Panc1 (cell line): ENCODE measurements around the gene UFSP2. TPM values are rescaled to one million over a fixed set of nuclear protein-coding genes. Genes with fewer than 3 reads are reported as not detected.

ENCODE experiments used
- ATAC-seq: fragments of 200-7000 bp; cut with Tn5 transposase; 2 replicates; pipeline ENCODE4 v1.9.1; 2020; ENCODE audit warnings: mild to moderate bottlenecking, moderate library complexity
- BruUV-seq: library from RNA; stranded (reverse); fragments of 400-500 nt; replicated peaks from 2 replicates; lab custom pipeline; 2021; lab: Mats Ljungman, UMichigan
- CTCF ChIA-PET: fragments of 300-600 bp; sonication (Branson Sonifier 250); formaldehyde crosslinking; loops from one replicate; lab custom pipeline; 2022; ENCODE audit warnings: antibody characterized with exemption; lab: Charles Lee
- POLR2A ChIA-PET: fragments of 300-600 bp; sonication (Branson Sonifier 250); formaldehyde crosslinking; loops from one replicate; lab custom pipeline; 2022; ENCODE audit warnings: antibody characterized with exemption; lab: Charles Lee
- DNase-seq: peaks from one replicate; pipeline ENCODE4 v3.0.0-alpha.2; 2010; ENCODE audit warnings: low read depth, low spot score
- H3K27ac ChIP-seq: 2 replicates; pipeline ENCODE4 v1.5.1; 2011; ENCODE audit warnings: mild to moderate bottlenecking, low read length, inconsistent platforms
- H3K27me3 ChIP-seq: fragments of 200-500 bp; sonication (Bioruptor generic); 2 replicates; pipeline ENCODE4 v1.6.0; 2014; ENCODE audit warnings: low read length, inconsistent platforms; ENCODE audit not compliant: control insufficient read depth, insufficient read depth
- H3K36me3 ChIP-seq: fragments of 200-500 bp; sonication (Bioruptor generic); 2 replicates; pipeline ENCODE4 v1.5.1; 2014; ENCODE audit warnings: inconsistent platforms, mild to moderate bottlenecking, low read length, moderate library complexity; ENCODE audit not compliant: control insufficient read depth, insufficient read depth
- H3K4me1 ChIP-seq: 2 replicates; pipeline ENCODE4 v1.5.1; 2011; ENCODE audit warnings: inconsistent platforms, mild to moderate bottlenecking, low read length, moderate library complexity; ENCODE audit not compliant: control insufficient read depth, insufficient read depth
- H3K4me3 ChIP-seq, 2 experiments: 2 replicates each; pipeline ENCODE4 v1.5.1; 2011 to 2012; ENCODE audit warnings: low read depth in 2 of 2, low read length in 2 of 2, mild to moderate bottlenecking in 2 of 2, inconsistent platforms in 1 of 2, moderate library complexity in 1 of 2
- H3K9me3 ChIP-seq: fragments of 200-500 bp; sonication (Bioruptor generic); 2 replicates; pipeline ENCODE4 v1.5.1; 2014; ENCODE audit warnings: low read depth, mild to moderate bottlenecking, inconsistent platforms, low read length, moderate library complexity; ENCODE audit not compliant: control insufficient read depth, insufficient read depth
- CTCF ChIP-seq: fragments of 450-650 bp; IDR thresholded peaks from 2 replicates; pipeline ENCODE4 v1.5.1; 2017; ENCODE audit warnings: mild to moderate bottlenecking
- POLR2AphosphoS5 ChIP-seq: IDR thresholded peaks from 2 replicates; pipeline ENCODE4 v1.6.1; 2012; ENCODE audit warnings: mild to moderate bottlenecking, low read depth, low read length, moderate library complexity
- REST ChIP-seq, 2 experiments: IDR thresholded peaks; 2 replicates each; pipeline ENCODE4 v1.6.1; 2011 to 2012; ENCODE audit warnings: low read depth in 2 of 2, control low read depth in 1 of 2, low read length in 1 of 2, mild to moderate bottlenecking in 1 of 2, moderate library complexity in 1 of 2; ENCODE audit not compliant: insufficient read depth in 1 of 2
- SIN3A ChIP-seq: IDR thresholded peaks from 2 replicates; pipeline ENCODE4 v1.6.1; 2012; ENCODE audit warnings: low read depth, mild to moderate bottlenecking, low read length, moderate library complexity, borderline replicate concordance; ENCODE audit not compliant: insufficient read depth
- TCF7L2 ChIP-seq: IDR thresholded peaks from 2 replicates; pipeline ENCODE4 v1.6.1; 2011; ENCODE audit warnings: mild to moderate bottlenecking, low read depth, low read length, inconsistent platforms
- in situ Hi-C: cut with HindIII; loops from 2 replicates; pipeline ENCODE4 v1.10.0; 2016; ENCODE audit warnings: low sequenced_read_pairs, low pct_unique_long_range_greater_than_20kb
- intact Hi-C: fragments of 100-400 bp; cut with micrococcal nuclease; formaldehyde crosslinking; loops from one replicate; pipeline ENCODE4 v1.10.0; 2022; ENCODE audit not compliant: unreplicated experiment
- total RNA-seq: library from RNA; stranded (reverse); gene quantifications from one replicate; pipeline ENCODE4 v1.2.1, GENCODE V29; 2021; ENCODE audit not compliant: unreplicated experiment

The UFSP2 gene
- total RNA-seq, 1 experiment from 2014 or later, result 17.0 TPM

GRCh38 chr4:185468999-185469398, 43.2 kb upstream of the UFSP2 start:
- ChIA-PET CTCF (no interaction called here), POLR2A (no interaction called here)
- no peak for DNase-seq
- H3K27me3 ChIP-seq, result peaks cover 5% of the 10 kb centered on the region
- no peaks in the 10 kb centered on the region for H3K4me1 ChIP-seq
- intact Hi-C loops, result no loop called here
- H3K27ac ChIP-seq, result no peak overlapping the region
- ATAC-seq, result no peak
- no peak for TF ChIP-seq REST (IDR thresholded peaks at IDR 0.05; ENCODE audit: insufficient read depth in 1 of 2, low read depth in 2 of 2, low read length in 1 of 2)
- in situ Hi-C loops, result no loop called here
- no peak overlapping the region for H3K4me3 ChIP-seq
- no peaks in the 10 kb centered on the region for H3K9me3 ChIP-seq
- no peaks in the 10 kb centered on the region; the same call in 1 of the 2 replicates for H3K36me3 ChIP-seq
- no TSS peak for BruUV-seq

GRCh38 chr4:185467991-185468390, 42.2 kb upstream of the UFSP2 start:
- ChIA-PET CTCF (no interaction called here), POLR2A (no interaction called here)
- Histone ChIP-seq H3K4me3 (no peak overlapping the region), H3K4me1 (no peaks in the 10 kb centered on the region), H3K36me3 (no peaks in the 10 kb centered on the region; the same call in 1 of the 2 replicates), H3K27ac (no peak overlapping the region), H3K27me3 (peaks cover 5% of the 10 kb centered on the region), H3K9me3 (no peaks in the 10 kb centered on the region)
- TF ChIP-seq REST (IDR thresholded peaks at IDR 0.05; ENCODE audit: insufficient read depth in 1 of 2, low read depth in 2 of 2, low read length in 1 of 2) (no peak), POLR2AphosphoS5 (no peak), SIN3A (no peak), CTCF (no peak), TCF7L2 (no peak)
- in situ Hi-C loops, result no loop called here
- intact Hi-C loops, result no loop called here
- DNase-seq (no peak), ATAC-seq (no peak)
- BruUV-seq, result no TSS peak
